HG02885 (cell line): ENCODE measurements around the gene GULP1.
A peak's percentile ranks its signal among the peaks of the same experiment; 100 is the strongest.

Source experiments
- ATAC-seq: cut with Tn5 transposase; IDR thresholded peaks from one replicate; pipeline ENCODE4 v1.9.1; 2021; ENCODE audit warnings: mild to moderate bottlenecking; ENCODE audit not compliant: unreplicated experiment, poor library complexity

The GULP1 gene

DNA sequence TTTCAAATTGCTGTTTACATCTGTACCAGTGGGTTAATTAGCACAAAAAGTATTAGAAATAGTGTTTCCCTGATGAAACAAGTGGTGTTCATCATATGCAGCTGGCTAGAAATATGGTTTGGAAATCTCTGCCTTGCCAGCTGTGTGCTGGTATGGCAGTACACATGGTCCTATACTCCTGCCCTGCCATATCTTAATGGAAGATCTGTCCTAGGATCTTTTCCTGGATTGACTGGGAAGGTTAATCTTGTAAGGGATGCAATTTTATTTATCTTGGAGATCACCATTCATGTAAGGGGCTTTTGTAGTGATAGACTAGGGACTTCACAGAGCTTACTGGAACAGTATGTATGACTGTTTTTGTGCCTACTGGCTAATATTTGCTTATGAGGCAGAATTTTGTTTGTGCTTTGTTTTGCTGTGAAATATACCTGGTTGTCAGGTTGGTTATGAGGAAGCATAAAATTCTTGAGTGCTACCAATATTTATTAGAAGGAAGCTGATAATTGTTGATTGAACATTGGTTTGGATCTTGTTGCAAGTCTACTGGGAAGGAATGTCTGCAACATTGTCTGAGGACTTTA is 73.5 kb downstream of the GULP1 start:
- ATAC-seq, result no peak

DNA sequence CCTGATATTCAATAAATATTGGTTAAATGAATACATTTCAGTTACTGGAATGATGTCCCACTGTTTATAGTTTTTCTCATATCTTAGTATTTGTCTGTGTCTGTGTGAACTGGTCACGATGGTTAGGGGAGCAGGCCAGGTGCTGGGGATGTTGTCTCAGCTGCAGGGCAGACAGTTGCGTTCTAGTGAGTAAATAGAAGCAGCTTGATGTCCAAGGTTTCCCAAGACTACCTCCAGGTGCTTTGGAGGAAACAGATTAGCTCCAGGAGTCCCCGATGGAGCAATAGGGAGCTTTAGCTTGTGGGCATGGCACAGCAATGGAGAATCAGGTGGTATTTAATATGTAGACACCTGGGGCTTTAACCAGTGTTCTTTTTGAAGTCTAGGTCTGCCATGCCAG is 75.5 kb downstream of the GULP1 start:
- no peak for ATAC-seq

DNA sequence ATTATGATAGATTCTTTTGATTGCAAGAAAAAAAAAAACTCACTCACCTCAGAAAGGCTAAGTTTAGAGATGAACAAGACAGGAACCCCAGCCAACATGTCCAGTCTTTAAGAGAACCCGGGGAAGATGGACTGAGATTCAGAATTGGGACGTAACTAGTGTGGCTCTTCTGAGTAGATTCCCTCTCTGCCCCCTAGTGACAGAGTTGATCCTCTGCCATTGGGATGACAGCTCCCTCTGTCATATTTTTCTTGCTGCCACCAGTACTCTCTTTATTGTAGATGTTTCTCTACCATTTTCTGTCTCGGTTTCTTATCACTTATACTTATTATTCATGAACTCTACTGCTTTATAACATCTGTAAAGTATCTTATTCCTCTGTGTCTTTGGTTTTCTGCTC is 77.7 kb downstream of the GULP1 start:
- ATAC-seq, result peak; percentile 96

DNA sequence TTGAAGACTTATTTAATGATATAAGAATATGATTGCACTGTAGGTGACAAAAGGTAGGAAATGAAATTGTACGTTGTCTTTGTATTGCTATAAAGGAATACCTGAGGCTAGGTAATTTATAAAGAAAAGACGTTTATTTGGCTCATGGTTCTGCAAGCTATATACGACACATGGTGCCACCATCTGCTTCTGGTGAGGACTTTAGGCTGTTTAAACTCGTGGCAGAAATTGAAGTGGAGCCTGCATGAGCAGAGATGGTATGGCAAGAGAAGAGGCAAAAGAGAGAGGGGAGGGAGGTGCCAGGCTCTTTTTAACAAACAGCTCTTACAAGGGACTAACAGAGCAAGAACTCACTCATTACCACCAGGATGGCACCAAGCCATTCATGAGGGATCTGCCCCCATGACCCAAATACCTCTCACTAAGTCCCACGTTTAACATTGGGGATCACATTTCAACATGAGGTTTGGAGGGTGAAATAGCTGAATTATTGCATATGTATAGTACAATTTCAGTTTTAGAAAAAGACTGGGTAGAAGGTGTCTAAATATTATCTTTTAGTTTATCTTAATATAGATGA is 86.8 kb downstream of the GULP1 start:
- ATAC-seq, result no peak

DNA sequence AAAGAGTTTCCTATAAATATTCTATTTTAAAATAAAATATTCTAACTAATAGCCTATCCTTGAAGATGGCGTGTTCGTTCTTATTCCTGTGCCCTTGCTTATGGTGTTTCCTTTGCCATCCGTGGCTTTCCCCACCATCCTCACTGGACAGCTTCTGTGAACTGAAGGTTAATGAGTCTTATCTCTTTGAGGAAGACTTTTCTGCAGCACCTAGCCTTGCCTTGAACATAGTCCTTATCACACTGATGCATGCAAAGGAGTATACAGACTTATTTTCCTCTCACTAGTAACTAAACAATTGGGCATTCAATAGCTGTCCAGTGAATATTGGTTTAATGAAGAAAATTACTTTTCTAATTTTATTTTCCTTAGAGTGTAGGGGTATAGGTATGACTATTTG is 88.1 kb downstream of the GULP1 start:
- no peak for ATAC-seq

DNA sequence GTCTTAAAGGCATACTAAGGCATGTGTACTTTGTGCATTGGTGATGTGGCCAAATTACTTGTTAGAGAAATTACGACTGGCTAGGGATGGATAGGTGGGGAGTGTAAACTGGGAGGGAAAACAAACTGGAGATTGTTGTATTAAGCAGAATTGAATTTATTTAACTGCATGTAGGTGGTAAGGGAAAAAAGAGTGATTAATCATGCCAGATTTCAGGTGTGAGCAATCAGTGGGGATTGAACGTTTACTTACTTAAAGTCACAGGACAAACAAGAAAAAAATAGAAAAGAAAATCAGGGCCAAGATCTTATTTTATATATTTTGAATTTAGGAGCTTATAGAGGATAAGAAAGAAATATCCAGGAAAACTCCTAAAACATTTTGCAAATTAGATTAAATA is 88.6 kb downstream of the GULP1 start:
- no peak for ATAC-seq

DNA sequence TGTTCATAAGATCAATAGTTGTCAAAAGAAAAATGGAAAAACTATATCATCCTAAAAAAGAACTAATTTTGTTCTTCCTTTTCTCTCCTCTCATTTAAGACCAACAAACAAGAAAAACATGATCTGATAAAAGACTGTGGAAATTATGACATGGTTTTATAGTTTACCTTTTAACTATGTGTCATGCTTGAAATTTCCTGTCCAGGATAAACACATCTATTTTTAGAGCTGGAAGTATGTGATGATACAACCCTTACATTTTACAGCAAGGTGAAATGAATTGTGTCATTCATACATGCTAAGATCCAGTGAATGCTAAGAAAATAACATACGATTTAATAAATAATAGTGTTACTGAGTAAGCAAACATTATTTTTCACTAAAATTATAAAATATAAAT is 89.9 kb downstream of the GULP1 start:
- ATAC-seq, result no peak

DNA sequence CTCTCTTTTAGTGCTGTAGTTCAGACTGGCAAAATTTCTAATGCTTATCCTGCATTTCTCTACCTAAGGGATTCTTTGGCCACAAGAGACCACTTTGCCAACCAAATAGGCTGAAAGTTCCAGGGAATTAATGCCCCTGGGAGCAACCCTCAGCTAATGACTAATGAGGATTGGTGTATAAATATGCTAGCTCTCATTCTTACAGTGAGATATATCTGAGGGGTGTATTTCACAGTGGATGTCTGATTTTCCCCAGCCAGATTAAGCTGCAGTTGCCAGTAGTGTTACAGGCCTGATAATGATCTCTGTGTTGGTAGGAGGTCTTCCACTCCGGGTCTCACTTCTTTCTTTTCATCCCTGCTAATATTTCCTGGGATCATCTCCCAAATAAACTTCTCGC is 90.4 kb downstream of the GULP1 start:
- no peak for ATAC-seq

DNA sequence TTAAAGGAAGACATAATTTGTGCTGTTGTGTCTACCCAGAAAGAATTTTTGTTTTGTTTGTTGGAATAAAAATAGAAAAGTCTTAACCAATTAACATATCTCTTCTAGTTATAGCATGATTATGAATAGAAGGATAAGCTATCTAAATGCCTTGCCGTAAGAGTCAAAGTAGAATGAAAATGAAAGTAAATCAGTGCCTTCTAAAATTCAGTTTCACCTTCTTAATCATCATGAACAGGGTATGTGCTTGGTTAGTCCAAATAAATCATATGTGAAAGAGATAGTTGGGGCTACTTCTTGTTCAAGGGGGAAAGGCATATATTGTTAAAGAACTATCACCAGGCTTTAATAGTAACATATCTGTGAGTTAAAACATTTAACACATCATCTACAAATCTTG is 91.5 kb downstream of the GULP1 start:
- ATAC-seq, result no peak

DNA sequence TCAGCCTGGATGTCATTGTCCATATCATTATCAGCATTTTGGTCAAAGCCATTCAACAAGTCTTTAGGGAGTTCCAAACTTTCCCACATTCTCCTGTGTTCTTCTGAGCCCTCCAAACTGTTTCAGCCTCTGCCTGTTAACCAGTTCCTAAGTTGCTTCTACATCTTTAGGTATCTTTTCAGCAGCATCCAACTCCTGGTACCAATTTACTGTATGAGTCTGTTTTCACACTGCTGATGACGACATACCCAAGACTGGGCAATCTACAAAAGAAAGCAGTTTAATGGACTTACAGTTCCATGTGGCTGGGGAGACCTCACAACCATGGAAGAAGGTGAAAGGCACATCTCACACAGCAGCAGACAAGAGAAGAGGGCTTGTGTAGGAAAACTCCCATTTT is 94.2 kb downstream of the GULP1 start:
- no peak for ATAC-seq

DNA sequence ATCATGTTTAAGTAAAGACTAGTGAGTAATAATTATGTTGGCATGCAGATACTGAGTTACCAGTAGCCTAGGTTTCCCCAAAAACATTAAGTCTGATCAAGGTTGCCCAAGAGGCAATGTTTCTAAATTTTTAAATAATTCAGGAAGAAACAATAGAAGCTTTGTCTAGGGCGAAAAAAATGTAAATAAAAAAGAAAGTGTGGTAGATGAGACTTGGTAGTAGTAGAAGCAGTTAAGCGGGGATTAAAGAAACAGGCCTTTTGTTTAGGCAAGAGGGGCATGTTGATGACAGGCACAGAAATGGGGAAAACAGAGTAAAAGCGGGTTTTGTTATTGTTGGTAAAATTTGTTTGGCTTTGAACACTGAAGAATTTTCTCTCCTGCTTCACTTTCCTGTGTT is 97.2 kb downstream of the GULP1 start:
- ATAC-seq, result no peak

DNA sequence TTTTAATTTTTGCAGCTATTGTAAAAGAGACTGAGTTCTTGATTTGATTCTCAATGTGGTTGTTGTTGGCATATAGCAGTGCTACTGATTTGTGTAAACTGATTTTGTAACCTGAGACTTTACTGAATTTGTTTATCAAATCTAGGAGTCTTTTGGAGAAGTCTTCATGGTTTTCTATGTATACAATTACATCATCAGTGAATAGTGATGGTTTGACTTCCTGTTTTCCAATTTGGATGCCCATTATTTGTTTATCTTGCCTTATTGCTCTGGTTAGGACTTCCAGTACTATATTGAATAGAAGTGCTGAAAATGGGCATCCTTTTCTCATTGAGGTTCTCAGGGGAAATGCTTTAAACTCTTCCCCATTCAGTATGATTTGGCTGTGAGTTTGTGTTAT is 99.7 kb downstream of the GULP1 start:
- no peak for ATAC-seq

DNA sequence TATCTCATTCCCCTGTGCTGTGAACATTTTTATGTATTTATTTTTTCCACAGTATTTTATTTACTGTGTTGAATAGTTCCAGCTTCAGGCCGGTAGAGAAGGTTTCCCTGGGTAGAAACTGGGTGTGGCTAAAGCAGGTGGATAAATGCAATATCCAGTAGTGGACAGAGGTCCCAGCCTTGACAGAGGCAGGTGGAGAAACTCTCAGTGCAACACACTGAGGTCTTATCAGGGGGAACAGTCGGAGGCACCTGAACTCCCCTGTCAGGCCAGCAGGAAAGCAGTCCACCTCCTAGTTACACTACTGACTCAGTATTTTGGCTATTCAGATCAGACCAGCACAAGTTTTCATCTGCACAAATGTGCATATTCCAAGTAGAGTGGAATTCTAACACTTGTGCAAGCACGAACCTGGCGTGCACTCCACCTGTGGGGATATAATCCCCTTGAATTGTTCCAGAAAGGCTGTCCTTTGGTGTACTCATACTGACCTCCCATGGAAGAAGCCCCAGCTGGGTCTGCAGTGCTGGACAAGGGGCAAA is 103.3 kb downstream of the GULP1 start:
- ATAC-seq, result no peak

DNA sequence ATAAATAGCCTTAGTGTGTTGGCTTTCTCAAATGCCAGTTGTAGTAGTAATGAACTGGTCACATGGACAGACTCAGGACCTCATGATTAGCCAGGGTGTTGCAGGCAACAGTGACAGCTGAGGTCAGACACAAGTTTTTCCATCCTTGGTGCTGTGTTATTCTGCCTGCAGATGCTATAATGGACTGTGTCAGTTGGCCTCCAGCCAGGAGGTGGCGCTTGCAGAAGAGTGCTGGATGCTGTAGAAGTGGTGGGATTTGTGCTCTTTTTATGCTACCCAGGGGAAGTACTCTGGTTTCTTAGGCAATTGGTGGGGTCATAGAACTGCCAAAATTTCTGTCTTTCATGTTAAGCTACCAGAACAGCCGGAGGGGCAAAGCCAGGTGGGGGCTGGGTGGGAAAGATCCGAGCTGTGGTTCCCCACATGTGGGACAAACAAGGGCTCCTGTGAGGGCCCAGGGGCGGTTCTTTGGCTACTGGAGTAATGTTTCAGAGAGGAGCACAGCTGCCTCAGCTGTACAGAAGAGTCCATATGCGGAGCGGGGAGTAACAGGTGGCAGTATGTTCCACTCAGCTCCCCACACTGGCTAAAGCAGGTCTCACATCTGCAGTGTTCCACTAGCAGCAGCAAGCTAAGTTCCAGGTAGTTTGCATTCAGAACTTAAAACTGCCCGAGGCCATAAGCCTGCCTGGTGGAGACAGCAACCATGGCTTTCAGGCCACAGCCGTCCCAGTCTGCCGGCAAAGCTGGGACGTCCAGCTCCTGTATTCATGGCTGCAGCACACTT is 104.4 kb downstream of the GULP1 start:
- no peak for ATAC-seq

DNA sequence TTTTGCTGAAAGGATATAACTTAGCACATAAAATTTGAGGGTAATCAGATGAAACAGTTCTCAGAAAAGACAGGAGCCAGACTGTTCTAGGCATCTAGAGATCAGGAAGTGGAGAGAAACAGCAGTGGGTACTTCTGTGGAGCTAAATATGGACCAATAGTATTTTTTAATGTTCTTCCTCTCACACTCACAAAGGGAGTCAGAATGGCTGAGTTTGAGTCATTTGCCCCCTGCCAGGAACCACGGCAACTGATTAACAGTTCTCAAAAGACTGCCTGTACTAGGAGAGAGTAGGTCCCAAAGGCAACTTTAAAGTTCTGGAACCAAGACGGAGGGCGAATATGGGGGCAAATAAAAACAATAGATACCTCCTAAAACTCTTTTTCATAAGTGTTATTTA is 107.5 kb downstream of the GULP1 start:
- ATAC-seq, result no peak

DNA sequence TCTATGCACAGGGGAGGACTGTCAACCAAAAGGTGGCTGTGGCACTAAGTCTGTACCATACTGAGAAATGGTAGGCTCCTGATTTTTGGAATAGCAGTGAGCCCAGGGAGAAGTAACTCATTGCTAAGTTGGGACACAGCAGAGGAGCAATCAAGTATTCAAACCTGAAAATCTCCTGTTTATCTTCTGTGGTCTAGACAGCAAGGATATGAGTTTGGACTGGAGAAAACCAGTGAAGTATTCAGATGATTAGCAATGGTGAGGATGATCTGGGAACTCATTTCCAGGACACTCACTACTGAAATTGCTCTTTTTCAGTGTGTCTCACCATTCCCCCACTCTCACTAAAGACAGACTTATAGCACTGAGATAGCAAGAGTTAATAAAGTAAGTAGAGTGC is 112.0 kb downstream of the GULP1 start:
- ATAC-seq, result no peak

DNA sequence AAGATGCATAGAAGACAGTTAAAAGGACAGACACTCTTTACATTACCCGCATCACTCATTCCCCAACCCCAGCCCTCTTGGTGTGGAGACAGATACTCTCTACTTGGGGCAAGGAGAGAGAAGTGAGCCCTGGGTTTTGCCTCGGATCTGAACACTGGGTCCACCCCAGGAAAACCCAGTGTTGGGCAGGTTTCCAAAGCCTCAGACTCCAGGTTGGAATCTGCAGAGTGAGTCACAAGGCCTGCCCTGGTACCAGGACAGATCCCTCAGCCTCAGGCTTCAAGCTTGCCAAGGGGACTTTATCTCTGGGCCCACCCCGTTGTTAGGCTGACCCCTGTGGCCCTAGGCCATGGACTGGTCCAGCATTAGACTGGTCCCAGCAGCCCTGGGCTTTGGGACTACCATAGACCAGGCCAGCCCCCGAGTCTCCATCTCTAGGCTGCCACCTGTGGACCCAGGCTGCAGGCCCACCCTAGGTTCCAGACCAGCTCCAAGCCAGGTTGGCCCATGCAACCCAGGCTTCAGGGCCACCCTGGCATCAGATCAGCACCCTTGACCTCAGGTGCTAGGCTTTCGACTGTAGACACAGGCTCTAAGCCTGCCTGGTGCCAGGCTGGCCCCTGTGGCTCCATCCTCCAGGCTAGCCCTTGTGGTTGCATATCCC is 112.8 kb downstream of the GULP1 start:
- ATAC-seq, result no peak

DNA sequence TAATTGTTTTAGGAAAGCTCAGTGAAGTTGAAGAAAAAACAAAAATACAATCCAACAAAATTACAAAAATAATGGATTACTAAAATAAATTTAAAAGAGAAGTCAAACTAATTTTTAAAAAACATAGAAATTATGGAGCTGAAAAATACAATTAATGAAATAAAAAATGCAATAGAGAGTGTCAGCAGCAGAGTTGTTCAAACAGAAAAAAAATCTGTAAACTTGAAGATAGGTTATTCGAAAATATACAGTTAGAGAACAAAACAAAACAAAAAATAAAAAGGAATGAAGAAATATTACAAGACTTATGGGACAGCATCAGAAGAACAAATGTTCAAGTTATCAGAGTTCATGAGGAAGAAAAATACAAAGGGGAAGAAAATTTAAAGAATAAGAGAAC is 114.7 kb downstream of the GULP1 start:
- ATAC-seq, result no peak

DNA sequence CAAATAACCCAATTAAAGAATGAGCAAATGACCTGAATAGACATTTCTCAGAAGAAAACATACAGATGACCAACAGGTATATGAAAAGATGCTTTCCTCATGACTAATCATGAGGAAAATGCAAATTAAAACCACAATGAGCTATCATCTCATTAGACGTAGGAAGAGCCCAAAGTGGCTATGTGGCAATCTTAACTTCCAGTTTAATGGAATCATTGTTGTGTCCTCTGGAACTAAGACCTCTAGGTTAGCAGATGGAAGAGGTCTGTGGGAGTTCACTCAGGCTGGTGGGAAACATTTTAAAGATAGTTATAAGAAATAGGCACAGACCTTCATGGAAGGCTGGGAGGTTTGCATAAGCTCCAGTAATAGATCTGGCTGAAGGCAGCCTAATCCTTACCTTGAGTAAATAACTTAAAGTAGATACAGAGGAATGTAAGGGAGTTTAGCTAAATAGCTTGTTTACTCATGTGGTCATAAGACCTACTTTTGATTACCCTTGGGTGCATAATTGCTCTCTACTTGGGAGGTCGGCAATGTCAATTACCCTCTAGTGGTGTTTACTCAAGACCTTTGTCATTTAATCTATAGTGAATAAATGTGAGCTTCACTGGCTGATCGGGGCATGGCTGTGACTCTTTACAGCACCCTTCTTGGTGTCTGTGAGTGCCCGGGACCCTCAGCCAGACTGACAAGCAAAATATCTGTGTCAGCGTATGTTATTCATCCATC is 119.0 kb downstream of the GULP1 start:
- no peak for ATAC-seq

DNA sequence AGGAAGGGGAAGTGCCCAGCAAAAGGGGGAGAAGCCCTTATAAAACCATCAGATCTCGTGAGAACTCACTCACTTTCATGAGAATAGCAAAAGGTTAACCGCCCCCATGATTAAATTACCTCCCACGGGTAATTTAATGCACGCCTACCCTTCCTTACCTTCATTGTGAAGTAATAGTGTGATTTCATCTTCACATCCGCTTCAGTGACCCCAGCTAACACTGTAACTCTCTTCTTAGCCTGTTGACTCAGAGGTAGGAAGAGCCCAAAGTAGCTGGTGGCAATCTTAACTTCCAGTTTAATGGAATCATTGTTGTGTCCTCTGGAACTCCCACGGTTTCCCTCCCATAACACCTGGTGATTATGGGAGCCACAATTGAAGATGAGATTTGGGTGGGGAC is 120.5 kb downstream of the GULP1 start:
- ATAC-seq, result no peak

DNA sequence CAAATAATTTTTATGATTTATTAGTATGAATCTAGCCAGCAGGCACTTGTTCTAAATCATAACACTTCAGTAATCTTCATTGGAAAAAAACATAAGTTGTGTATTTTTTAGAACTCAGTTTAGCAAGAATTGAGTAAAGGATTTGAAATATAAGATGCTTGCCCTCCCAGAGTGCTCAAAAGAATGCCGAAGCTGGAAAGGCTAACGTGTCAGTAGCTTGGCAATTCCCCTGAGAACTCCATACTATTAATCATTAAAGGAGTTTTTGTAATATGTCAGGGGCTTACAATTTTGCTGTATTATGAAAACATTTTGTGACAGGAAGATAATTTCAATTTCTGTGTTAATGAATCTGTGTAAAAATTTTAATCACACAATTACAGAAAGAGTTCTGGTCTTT is 122.7 kb downstream of the GULP1 start:
- ATAC-seq, result no peak
